ENCODE data around the gene SPTLC2.
"Not testable (repeated sequence)": the region's sequence is repeated elsewhere in the genome, so short reads cannot be mapped to it uniquely, and the experiment has no call there.

The SPTLC2 gene

GRCh38 chr14:77616454-77617229 is at the start of gene SPTLC2:
TSS of gene SPTLC2 (minus strand) at chr14:77616637. CDS start at chr14:77616579, 58 bp downstream.
- in situ Hi-C loops (cut with HindIII; ENCODE audit: low sequenced_read_pairs) = loop anchor here (5.0 kb wide), 1 partner anchor 74 kb away; no protein-coding TSS in a partner anchor

GRCh38 chr14:77663293-77663692 is 46.9 kb upstream of the SPTLC2 start:
- in situ Hi-C loops (cut with HindIII; ENCODE audit: low sequenced_read_pairs) = no loop called here

- in situ Hi-C loops (cut with HindIII; ENCODE audit: low sequenced_read_pairs) = not testable (repeated sequence)
Measured at GRCh38 chr14:77661562-77661961, 45.1 kb upstream of the SPTLC2 start.

GRCh38 chr14:77660754-77661153 is 44.3 kb upstream of the SPTLC2 start:
- in situ Hi-C loops (cut with HindIII; ENCODE audit: low sequenced_read_pairs) = no loop called here

GRCh38 chr14:77659831-77660230 is 43.4 kb upstream of the SPTLC2 start:
- in situ Hi-C loops (cut with HindIII; ENCODE audit: low sequenced_read_pairs) = loop anchor here (5.0 kb wide), 1 partner anchor 37 kb away; no protein-coding TSS in a partner anchor

- in situ Hi-C loops (cut with HindIII; ENCODE audit: low sequenced_read_pairs) = loop anchor here (5.0 kb wide), 1 partner anchor 40 kb away; no protein-coding TSS in a partner anchor
Measured at GRCh38 chr14:77657280-77657679, 40.8 kb upstream of the SPTLC2 start.

GRCh38 chr14:77654001-77654441 is 37.6 kb upstream of the SPTLC2 start:
- in situ Hi-C loops (cut with HindIII; ENCODE audit: low sequenced_read_pairs) = no loop called here

GRCh38 chr14:77649326-77649725 is 32.9 kb upstream of the SPTLC2 start:
- in situ Hi-C loops (cut with HindIII; ENCODE audit: low sequenced_read_pairs) = no loop called here

- in situ Hi-C loops (cut with HindIII; ENCODE audit: low sequenced_read_pairs) = no loop called here
Measured at GRCh38 chr14:77648520-77649200, 32.2 kb upstream of the SPTLC2 start.

- in situ Hi-C loops (cut with HindIII; ENCODE audit: low sequenced_read_pairs) = no loop called here
Measured at GRCh38 chr14:77647853-77648252, 31.4 kb upstream of the SPTLC2 start.

- in situ Hi-C loops (cut with HindIII; ENCODE audit: low sequenced_read_pairs) = no loop called here
Measured at GRCh38 chr14:77646907-77647306, 30.5 kb upstream of the SPTLC2 start.

GRCh38 chr14:77645520-77646230 is 29.2 kb upstream of the SPTLC2 start:
- in situ Hi-C loops (cut with HindIII; ENCODE audit: low sequenced_read_pairs) = no loop called here

- in situ Hi-C loops (cut with HindIII; ENCODE audit: low sequenced_read_pairs) = no loop called here
Measured at GRCh38 chr14:77642407-77642806, 26.0 kb upstream of the SPTLC2 start.

- in situ Hi-C loops (cut with HindIII; ENCODE audit: low sequenced_read_pairs) = no loop called here
Measured at GRCh38 chr14:77641534-77642341, 25.3 kb upstream of the SPTLC2 start.

- in situ Hi-C loops (cut with HindIII; ENCODE audit: low sequenced_read_pairs) = no loop called here
Measured at GRCh38 chr14:77640756-77641533, 24.5 kb upstream of the SPTLC2 start.

- in situ Hi-C loops (cut with HindIII; ENCODE audit: low sequenced_read_pairs) = no loop called here
Measured at GRCh38 chr14:77638771-77639171, 22.3 kb upstream of the SPTLC2 start.

GRCh38 chr14:77635869-77636268 is 19.4 kb upstream of the SPTLC2 start:
- in situ Hi-C loops (cut with HindIII; ENCODE audit: low sequenced_read_pairs) = not testable (repeated sequence)

GRCh38 chr14:77635466-77635865 is 19.0 kb upstream of the SPTLC2 start:
- in situ Hi-C loops (cut with HindIII; ENCODE audit: low sequenced_read_pairs) = not testable (repeated sequence)

- in situ Hi-C loops (cut with HindIII; ENCODE audit: low sequenced_read_pairs) = no loop called here
Measured at GRCh38 chr14:77630111-77630510, 13.7 kb upstream of the SPTLC2 start.

- in situ Hi-C loops (cut with HindIII; ENCODE audit: low sequenced_read_pairs) = no loop called here
Measured at GRCh38 chr14:77625360-77625759, 8.9 kb upstream of the SPTLC2 start.
